CD4-positive, alpha-beta T cell treated with Interleukin-10 for 1 hour (primary cell): ENCODE results near the gene PSPN.
A peak's percentile ranks its signal among the peaks of the same experiment; 100 is the strongest.

ENCODE experiments used
- DNase-seq: peaks from one replicate; pipeline ENCODE4 v3.0.0-alpha.2; 2020

Gene PSPN

GRCh38 chr19:6375411-6376010 is at the start of gene PSPN:
PSPN (minus strand) TSS chr19:6375933; CDS start chr19:6375849, 84 bp downstream.
- DNase-seq = no peak

GRCh38 chr19:6424939-6425731 is 49.4 kb upstream of the PSPN start:
- DNase-seq = peak; percentile 100

- peak; percentile 32 for DNase-seq
Measured at GRCh38 chr19:6424195-6424938, 48.6 kb upstream of the PSPN start, which contains the start of gene KHSRP. KHSRP (minus strand) TSS chr19:6424811; CDS start chr19:6424701, 110 bp downstream.

GRCh38 chr19:6423499-6424194 is 47.9 kb upstream of the PSPN start:
- DNase-seq = peak; percentile 27

GRCh38 chr19:6421075-6422014 is 45.6 kb upstream of the PSPN start:
- DNase-seq = no peak

GRCh38 chr19:6418562-6418932 is 42.8 kb upstream of the PSPN start:
- DNase-seq = no peak

- no peak for DNase-seq
Measured at GRCh38 chr19:6417713-6418561, 42.2 kb upstream of the PSPN start.

- no peak for DNase-seq
Measured at GRCh38 chr19:6416658-6417405, 41.1 kb upstream of the PSPN start.

- no peak for DNase-seq
Measured at GRCh38 chr19:6415591-6416190, 40.0 kb upstream of the PSPN start.

- DNase-seq = no peak
Measured at GRCh38 chr19:6414793-6415590, 39.3 kb upstream of the PSPN start.

GRCh38 chr19:6413721-6414643 is 38.2 kb upstream of the PSPN start:
- no peak for DNase-seq

GRCh38 chr19:6413291-6413690 is 37.6 kb upstream of the PSPN start:
- no peak for DNase-seq

GRCh38 chr19:6412447-6413091 is 36.8 kb upstream of the PSPN start:
- DNase-seq = peak; percentile 58

- no peak for DNase-seq
Measured at GRCh38 chr19:6412061-6412446, 36.3 kb upstream of the PSPN start.

- DNase-seq = no peak
Measured at GRCh38 chr19:6409346-6409745, 33.6 kb upstream of the PSPN start.

- no peak for DNase-seq
Measured at GRCh38 chr19:6406401-6406800, 30.7 kb upstream of the PSPN start.
